Measurements from ENCODE around the gene ZAR1L.
"Not testable (repeated sequence)": the region's sequence is repeated elsewhere in the genome, so short reads cannot be mapped to it uniquely, and the experiment has no call there.

The ZAR1L gene, protein sequence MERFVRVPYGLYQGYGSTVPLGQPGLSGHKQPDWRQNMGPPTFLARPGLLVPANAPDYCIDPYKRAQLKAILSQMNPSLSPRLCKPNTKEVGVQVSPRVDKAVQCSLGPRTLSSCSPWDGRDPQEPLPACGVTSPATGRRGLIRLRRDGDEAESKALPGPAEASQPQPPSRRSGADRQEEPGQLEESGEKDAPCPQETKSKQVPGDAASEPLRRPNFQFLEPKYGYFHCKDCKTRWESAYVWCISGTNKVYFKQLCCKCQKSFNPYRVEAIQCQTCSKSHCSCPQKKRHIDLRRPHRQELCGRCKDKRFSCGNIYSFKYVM

GRCh38 chr13:32315238-32316027 lies at the start of gene ZAR1L, which contains the start of gene BRCA2:
TSS of gene ZAR1L (minus strand) at chr13:32315363. CDS start at chr13:32311925, 3,438 bp downstream.
TSS of gene BRCA2 (plus strand) at chr13:32315508. CDS start at chr13:32316461, 953 bp downstream.
- peak; percentile 87 for DNase-seq

GRCh38 chr13:32362574-32362973 lies 47.4 kb upstream of the ZAR1L start:
- no peak for DNase-seq

DNA sequence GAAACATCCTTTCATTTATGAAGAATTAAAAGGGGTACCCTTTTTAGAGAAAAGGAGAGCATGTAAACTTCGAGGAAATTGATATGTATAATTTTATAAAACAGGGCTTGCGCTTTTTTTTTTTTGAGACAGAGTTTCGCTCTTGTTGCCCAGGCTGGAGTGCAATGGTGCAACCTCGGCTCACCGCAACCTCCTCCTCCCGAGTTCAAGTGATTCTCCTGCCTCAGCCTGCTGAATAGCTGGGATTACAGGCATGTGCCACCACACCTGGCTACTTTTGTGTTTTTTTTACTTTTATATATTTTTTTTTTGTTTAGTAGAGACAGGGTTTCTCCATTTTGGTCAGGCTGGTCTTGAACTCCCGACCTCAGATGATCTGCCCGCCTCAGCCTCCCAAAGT lies 40.8 kb upstream of the ZAR1L start:
- not testable (repeated sequence) for DNase-seq

DNA sequence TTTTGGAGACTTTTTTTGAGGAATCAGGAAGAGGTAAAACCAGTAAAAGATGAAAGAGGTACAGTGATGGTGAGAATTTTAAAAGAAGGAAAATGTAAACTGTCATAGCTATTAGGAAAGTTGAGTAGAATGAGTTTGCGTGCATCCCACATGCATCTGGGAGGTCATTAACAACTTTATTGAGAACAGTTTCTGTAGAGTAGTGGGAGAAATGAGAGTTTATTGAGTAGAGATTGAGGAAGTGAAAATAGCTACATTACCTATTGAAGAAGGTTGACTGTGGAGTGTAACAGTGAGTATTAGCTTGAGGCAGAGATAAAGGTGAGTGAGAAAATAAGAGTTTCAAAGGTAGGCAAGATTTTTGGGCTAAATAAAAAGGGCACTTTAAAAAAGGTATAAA lies 38.9 kb upstream of the ZAR1L start:
- DNase-seq, result no peak

DNA sequence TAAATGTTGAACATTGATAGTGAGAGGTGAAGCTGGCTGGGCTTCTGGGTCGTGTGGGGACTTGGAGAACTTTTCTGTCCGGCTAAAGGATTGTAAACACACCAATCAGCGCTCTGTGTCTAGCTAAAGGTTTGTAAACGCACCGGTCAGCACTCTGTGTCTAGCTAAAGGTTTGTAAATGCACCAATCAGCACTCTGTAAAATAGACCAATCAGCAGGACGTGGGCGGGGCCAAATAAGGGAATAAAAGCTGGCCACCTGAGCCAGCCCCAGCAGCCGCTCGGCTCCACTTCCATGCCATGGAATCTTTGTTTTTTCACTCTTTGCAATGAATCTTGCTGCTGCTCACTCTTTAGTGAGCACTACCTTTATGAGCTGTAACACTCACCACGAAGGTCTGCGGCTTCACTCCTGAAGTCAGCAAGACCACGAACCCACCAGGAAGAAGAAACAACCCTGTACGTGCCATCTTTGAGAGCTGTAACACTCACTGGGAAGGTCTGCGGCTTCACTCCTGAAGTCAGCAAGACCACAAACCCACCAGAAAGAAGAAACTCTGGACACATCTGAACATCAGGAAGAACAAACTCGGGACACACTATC lies 35.8 kb upstream of the ZAR1L start:
- DNase-seq, result not testable (repeated sequence)

- DNase-seq, result no peak
These were observed 32.5 kb upstream of the ZAR1L start for GRCh38 chr13:32347651-32348050.

- DNase-seq, result no peak
These were observed 25.8 kb upstream of the ZAR1L start for GRCh38 chr13:32340914-32341313.

DNA sequence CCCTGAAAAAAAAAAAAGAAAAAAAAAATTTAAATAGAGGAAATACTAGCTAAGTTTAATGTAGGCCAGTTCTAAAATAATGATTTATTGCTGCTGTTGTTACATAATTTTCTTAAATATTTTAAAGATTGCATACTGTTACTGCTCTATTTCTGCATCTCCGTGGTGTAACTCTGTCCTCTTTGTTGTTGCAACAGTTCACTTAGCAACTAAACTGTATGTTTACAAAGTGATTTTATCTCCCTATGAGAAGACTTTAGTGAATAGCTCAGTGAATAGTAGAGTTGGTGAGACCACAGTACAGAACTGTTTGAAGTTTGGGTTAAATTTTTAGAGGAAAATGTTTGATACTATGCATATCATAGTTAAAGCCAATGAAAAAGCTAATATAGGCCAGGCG lies 19.5 kb upstream of the ZAR1L start:
- no peak for DNase-seq

GRCh38 chr13:32330441-32330840 lies 15.3 kb upstream of the ZAR1L start:
- DNase-seq, result no peak

DNA sequence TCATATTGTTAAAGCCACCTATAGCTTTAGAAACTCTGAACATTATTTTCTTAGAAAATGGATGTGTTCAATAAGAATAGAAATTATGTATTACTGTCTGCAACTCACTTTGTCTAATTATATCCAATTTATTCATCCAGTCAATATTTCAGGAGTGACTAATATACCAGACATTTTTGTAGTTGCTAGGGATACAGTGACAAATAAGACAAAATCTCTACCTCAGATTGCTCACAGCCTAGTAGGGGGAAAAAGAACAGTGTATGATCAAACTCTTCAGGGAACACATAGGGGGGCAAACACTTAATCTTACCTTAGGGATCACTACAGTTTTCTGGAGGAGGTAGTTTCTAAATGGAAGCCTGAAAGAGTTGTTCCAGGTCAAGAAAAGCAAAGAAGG lies 8.7 kb upstream of the ZAR1L start:
- no peak for DNase-seq

- DNase-seq, result no peak
These were observed 5.4 kb upstream of the ZAR1L start for GRCh38 chr13:32320528-32320927.

- no peak for DNase-seq
These were observed 2.7 kb upstream of the ZAR1L start for GRCh38 chr13:32317716-32318465.

DNA sequence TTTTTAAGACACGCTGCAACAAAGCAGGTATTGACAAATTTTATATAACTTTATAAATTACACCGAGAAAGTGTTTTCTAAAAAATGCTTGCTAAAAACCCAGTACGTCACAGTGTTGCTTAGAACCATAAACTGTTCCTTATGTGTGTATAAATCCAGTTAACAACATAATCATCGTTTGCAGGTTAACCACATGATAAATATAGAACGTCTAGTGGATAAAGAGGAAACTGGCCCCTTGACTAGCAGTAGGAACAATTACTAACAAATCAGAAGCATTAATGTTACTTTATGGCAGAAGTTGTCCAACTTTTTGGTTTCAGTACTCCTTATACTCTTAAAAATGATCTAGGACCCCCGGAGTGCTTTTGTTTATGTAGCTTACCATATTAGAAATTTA lies 1.3 kb upstream of the ZAR1L start:
- no peak for DNase-seq

- DNase-seq, result no peak
These were observed 821 bp upstream of the ZAR1L start for GRCh38 chr13:32316028-32316339.

GRCh38 chr13:32314271-32315237 lies 609 bp downstream of the ZAR1L start:
- peak; percentile 83 for DNase-seq

DNA sequence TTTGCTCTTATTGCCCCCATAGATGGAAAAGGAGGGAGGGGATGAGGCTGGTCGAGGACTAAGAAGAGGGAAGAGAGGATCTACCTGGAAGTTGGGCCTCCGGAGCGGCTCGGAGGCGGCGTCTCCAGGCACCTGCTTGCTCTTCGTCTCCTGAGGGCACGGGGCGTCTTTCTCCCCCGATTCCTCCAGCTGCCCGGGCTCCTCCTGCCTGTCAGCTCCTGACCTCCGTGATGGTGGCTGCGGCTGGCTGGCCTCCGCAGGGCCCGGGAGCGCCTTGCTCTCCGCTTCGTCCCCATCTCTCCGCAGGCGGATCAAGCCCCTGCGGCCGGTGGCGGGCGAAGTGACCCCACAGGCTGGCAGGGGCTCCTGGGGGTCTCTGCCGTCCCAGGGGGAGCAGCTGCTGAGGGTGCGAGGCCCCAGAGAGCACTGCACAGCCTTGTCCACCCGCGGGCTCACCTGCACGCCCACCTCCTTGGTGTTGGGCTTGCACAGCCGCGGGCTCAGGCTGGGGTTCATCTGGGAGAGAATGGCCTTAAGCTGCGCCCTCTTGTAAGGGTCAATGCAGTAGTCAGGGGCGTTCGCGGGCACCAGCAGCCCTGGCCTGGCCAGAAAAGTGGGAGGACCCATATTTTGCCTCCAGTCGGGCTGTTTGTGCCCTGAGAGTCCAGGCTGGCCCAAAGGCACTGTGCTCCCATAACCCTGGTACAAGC lies 3.8 kb downstream of the ZAR1L start:
- no peak for DNase-seq

DNA sequence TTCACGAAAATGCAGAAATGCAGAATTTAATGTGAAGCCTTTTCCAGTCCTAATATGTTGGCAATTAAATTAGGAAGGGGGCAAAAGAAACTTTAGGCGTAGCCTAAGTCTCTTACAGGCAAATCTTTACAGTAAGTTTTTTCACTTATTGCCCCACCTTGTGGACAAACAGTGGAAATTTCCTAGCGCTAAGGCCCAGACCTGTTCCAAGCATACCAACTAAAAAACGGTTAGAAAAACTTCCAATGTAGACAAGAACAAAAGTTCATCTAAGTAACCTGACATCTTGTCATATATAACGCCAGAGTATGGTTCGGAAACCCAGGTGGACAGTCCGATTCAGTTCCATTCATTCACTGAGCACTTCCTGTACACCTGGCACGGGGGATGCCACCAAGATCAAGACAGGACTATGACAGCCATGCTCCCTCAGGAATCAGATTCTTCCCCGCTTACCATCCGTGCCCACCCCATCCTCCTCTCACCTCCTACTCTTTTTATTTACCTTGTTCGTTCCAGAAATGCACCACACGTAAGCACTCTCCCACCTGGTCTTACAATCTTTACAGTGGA lies 4.9 kb downstream of the ZAR1L start:
- DNase-seq, result peak; percentile 65

DNA sequence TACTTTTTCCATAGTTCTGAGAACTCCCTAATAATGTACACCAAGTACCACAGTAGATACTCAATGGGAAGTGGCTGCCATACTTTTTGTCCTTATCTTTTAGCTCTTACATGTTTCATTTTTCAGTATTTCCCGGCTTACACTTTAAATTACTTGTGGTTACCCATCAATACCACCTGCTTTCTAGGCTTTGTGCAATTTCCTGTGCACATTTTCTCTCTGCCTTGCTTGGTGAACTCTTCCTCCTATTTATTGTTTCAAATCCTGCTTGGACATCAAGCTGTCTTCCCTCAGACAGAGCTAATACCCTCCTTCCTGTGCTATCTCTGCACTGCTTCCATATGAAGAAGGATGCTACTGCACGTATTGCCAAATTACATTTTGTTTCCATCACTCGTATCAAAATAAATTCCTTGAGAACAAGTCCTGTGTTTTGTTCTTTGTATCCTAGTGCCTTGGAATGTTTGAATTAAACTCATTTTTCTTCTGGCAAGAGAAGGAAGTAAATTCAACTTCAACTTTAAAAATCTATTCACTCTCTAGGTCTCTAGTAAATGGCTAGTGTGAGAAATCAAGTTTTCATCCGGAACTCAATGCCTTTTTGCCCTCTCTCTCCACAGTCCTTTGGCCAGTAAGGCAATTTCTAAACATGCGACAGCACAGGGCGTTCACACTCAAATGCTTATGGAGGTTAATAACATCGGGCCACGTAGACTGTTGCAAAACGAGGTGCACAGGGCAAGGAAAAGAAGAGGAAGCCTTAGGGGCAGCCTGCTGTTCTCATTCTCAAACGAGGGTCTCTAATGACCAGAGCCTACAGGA lies 5.6 kb downstream of the ZAR1L start:
- no peak for DNase-seq

DNA sequence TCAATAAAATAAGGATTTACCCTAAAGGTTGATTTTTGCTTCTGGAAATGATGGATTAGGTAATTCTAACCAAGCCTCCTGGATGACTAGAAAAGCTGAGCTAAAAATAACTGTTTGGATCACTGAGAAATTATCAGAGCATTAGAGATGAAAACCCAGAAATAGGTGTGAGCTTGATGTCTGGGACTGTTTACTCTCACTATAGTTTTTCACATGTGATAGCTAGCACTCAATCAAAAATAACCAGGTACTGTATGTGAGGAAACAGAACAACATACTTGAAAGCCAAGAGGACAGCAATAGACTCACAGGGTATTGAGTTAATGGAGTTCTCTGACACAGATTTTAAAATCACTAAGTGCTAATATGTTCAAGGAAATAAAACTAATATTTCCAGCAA lies 9.5 kb downstream of the ZAR1L start:
- DNase-seq, result no peak

DNA sequence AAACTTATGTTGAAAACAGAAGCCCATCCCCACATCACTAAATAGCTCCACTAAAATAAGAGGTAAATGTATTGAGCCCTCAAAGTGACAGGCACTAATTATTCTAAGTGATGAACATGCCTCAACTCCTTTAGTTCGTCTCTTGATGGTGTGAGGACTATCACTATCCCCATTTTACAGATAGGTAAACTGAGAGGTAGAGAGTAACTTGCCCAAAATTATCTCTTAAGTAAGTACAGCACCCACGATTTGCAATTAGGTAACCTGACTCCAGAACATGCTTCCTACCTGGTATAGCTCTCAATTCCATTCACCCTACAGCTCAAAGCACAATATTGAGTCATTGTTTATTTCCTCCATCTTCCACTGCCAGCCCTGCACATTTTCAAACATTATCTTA lies 12.7 kb downstream of the ZAR1L start:
- DNase-seq, result no peak
